K562 (cell line): ENCODE results near the gene EDEM1. TPM values are rescaled to one million over a fixed set of nuclear protein-coding genes. Genes with fewer than 3 reads are reported as not detected.

Source experiments
- ATAC-seq: fragments of 200-7000 bp; cut with Tn5 transposase; 3 replicates; pipeline ENCODE4 v1.9.1; 2020; ENCODE audit warnings: moderate library complexity
- BruUV-seq: library from RNA; stranded (reverse); fragments of 400-500 nt; replicated peaks from 2 replicates; lab custom pipeline; 2021; lab: Mats Ljungman, UMichigan
- CTCF ChIA-PET: fragments of 300-600 bp; formaldehyde crosslinking; extraction: SDS; loops from one replicate; lab custom pipeline; 2021; ENCODE audit warnings: low intra/inter-chr PET ratio; lab: Yijun Ruan, JAX
- POLR2A ChIA-PET: fragments of 300-600, 350-650 bp; sonication (Branson Sonifier 250); formaldehyde crosslinking; extraction: SDS; loops from one replicate; lab custom pipeline; 2021; ENCODE audit warnings: antibody characterized with exemption, inconsistent platforms; lab: Yijun Ruan, JAX
- DNase-seq, 4 experiments: peaks; one replicate each; pipeline versions ENCODE4 v3.0.0 to v3.0.0-alpha.2; 2011 to 2018; ENCODE audit warnings: low spot score in 3 of 4, mixed read lengths in 3 of 4; ENCODE audit errors: extremely low read depth in 1 of 4
- FAIRE-seq: peaks from 2 replicates; lab custom pipeline; 2011; peaks lifted over from hg19 to GRCh38; lab: Jason Lieb, UNC
- H2AFZ ChIP-seq: 2 replicates; pipeline ENCODE4 v1.6.0; 2011; ENCODE audit warnings: low read depth, low read length, control low read depth, inconsistent platforms
- H3K27ac ChIP-seq: fragments of 200-600 bp; 3 replicates; pipeline ENCODE4 v1.8.0; 2011; ENCODE audit warnings: low read depth, mild to moderate bottlenecking, control low read depth, inconsistent platforms, low read length, moderate library complexity, mixed read lengths; ENCODE audit errors: extremely low read depth
- H3K27me3 ChIP-seq, 2 experiments: fragments of 300-600 bp in 1 of 2; 2 replicates in 1 of 2; 3 replicates in 1 of 2; pipeline versions ENCODE4 v1.6.0 to v1.8.0; 2011; ENCODE audit warnings: inconsistent platforms in 2 of 2, low read length in 2 of 2, mild to moderate bottlenecking in 1 of 2, mixed read lengths in 1 of 2, moderate library complexity in 1 of 2; ENCODE audit not compliant: control insufficient read depth in 2 of 2, insufficient read depth in 2 of 2
- H3K36me3 ChIP-seq: fragments of 300-600 bp; 3 replicates; pipeline ENCODE4 v1.8.0; 2011; ENCODE audit warnings: mild to moderate bottlenecking, low read length, inconsistent platforms; ENCODE audit not compliant: control insufficient read depth, insufficient read depth
- H3K4me1 ChIP-seq, 2 experiments: fragments of 200-600 bp in 1 of 2; replicated peaks in 1 of 2; 2 replicates in 1 of 2; 3 replicates in 1 of 2; pipeline versions ENCODE4 v1.5.1 to v1.8.0; 2011; ENCODE audit warnings: inconsistent platforms in 2 of 2, low read length in 2 of 2, mild to moderate bottlenecking in 1 of 2, mixed read lengths in 1 of 2, moderate library complexity in 1 of 2; ENCODE audit not compliant: control insufficient read depth in 2 of 2, insufficient read depth in 2 of 2
- H3K4me2 ChIP-seq: 2 replicates; pipeline ENCODE4 v1.6.1; 2011; ENCODE audit warnings: low read length, control low read depth, inconsistent platforms, mixed read lengths; ENCODE audit not compliant: insufficient read depth
- H3K4me3 ChIP-seq: fragments of 200-600 bp; sonication (generic), shearing (Covaris generic); 2 replicates; pipeline ENCODE4 v1.5.1; 2016; ENCODE audit warnings: control low read depth, inconsistent platforms
- H3K79me2 ChIP-seq: fragments of 200-600 bp; 3 replicates; pipeline ENCODE4 v1.8.0; 2011; ENCODE audit warnings: low read length, inconsistent platforms; ENCODE audit not compliant: control insufficient read depth, insufficient read depth
- H3K9ac ChIP-seq, 2 experiments: 2 replicates each; pipeline versions ENCODE4 v1.6.0 to v1.6.1; 2011; ENCODE audit warnings: low read depth in 2 of 2, low read length in 2 of 2, control low read depth in 1 of 2, inconsistent platforms in 1 of 2, mild to moderate bottlenecking in 1 of 2, mixed read lengths in 1 of 2; ENCODE audit not compliant: insufficient read depth in 1 of 2
- H3K9me1 ChIP-seq: one replicate; pipeline ENCODE4 v1.6.0; 2011; ENCODE audit warnings: inconsistent platforms, mild to moderate bottlenecking, low read length, moderate library complexity; ENCODE audit not compliant: control insufficient read depth, insufficient read depth
- H3K9me3 ChIP-seq: replicated peaks from 2 replicates; pipeline ENCODE4 v1.5.1; 2011; ENCODE audit warnings: low read depth, low read length, inconsistent platforms; ENCODE audit not compliant: control insufficient read depth, insufficient read depth
- H4K20me1 ChIP-seq: replicated peaks from 2 replicates; pipeline ENCODE4 v1.6.1; 2011; ENCODE audit warnings: low read length, inconsistent platforms, mixed read lengths; ENCODE audit not compliant: control insufficient read depth, insufficient read depth
- ARNT ChIP-seq, 2 experiments: fragments of 450-650 bp; IDR thresholded peaks; 2 replicates each; pipeline ENCODE4 v1.6.1; 2016; ENCODE audit warnings: mild to moderate bottlenecking in 1 of 2
- HOXB6 ChIP-seq: fragments of 250-450 bp; sonication (Bioruptor Pico); IDR thresholded peaks from 2 replicates; pipeline ENCODE4 v1.5.1; 2022; ENCODE audit warnings: mild to moderate bottlenecking, borderline replicate concordance
- JUNB ChIP-seq: fragments of 450-650 bp; formaldehyde crosslinking; conservative IDR thresholded peaks from 2 replicates; pipeline ENCODE4 v1.4.0; 2020; ENCODE audit warnings: mild to moderate bottlenecking
- KDM1A ChIP-seq, 2 experiments: fragments of 450-650 bp; IDR thresholded peaks; 2 replicates each; pipeline ENCODE4 v1.6.1; 2016; ENCODE audit warnings: mild to moderate bottlenecking in 2 of 2
- MNT ChIP-seq, 2 experiments: fragments of 450-650 bp; conservative IDR thresholded peaks; 2 replicates each; pipeline ENCODE4 v1.6.1; 2017; ENCODE audit warnings: mild to moderate bottlenecking in 2 of 2, moderate library complexity in 2 of 2
- MTA2 ChIP-seq: fragments of 450-650 bp; IDR thresholded peaks from 2 replicates; pipeline ENCODE4 v1.6.1; 2016; ENCODE audit warnings: low read depth
- TRIM28 ChIP-seq: fragments of 450-650 bp; IDR thresholded peaks from 2 replicates; pipeline ENCODE4 v1.6.1; 2017
- ZNF324 ChIP-seq: fragments of 250-450 bp; sonication (Bioruptor Pico); IDR thresholded peaks from 2 replicates; pipeline ENCODE4 v1.4.0; 2020; ENCODE audit warnings: mild to moderate bottlenecking
- ZNF436 ChIP-seq: fragments of 250-450, 450-650 bp; sonication (Bioruptor Pico); formaldehyde crosslinking; IDR thresholded peaks from 2 replicates; pipeline ENCODE4 v1.7.0; 2020; ENCODE audit warnings: mild to moderate bottlenecking
- WGBS: fragments of 100-300 bp; shearing (Covaris generic); methylation state at CpG from one replicate; pipeline ENCODE4 v1.1.6; 2016; ENCODE audit warnings: low coverage, mixed read lengths; ENCODE audit not compliant: insufficient coverage; ENCODE audit errors: missing lambda C conversion rate; 5-methylcytosine and 5-hydroxymethylcytosine counted together
- in situ Hi-C: fragments of 300-500 bp; cut with MboI; formaldehyde crosslinking; loops from 4 replicates; pipeline ENCODE4 v1.15.0; 2018; ENCODE audit warnings: inconsistent platforms, mixed read lengths
- intact Hi-C: fragments of 100-400 bp; cut with micrococcal nuclease; formaldehyde crosslinking; loops from 2 replicates; pipeline ENCODE4 v1.14.2; 2022
- polyA plus RNA-seq, 8 experiments: library from polyadenylated mRNA; depleted of rRNA in 4 of 8; stranded (reverse) in 5 of 8; unstranded in 3 of 8; fragments of >200 nt; fragmentation: Nextera tagmentation in 2 of 8; fragmentation: Illumina TruSeq in 1 of 8; extraction: Ambion mirVana in 2 of 8; extraction: Trizol in 1 of 8; gene quantifications; 2 replicates each; pipeline versions ENCODE4 v1.2.1 to v1.2.3, GENCODE V29; 2011 to 2014; ENCODE audit warnings: inconsistent platforms in 1 of 8, missing spikeins in 1 of 8
- total RNA-seq, 7 experiments: library from RNA; depleted of rRNA in 6 of 7; stranded (reverse); fragments of >200 nt in 6 of 7; fragmentation: Illumina TruSeq in 2 of 7; extraction: Trizol in 2 of 7; gene quantifications; 2 replicates each; pipeline versions ENCODE4 v1.2.1 to v1.2.3, GENCODE V29; 2011 to 2021; ENCODE audit warnings: low replicate concordance in 1 of 7
- TF ChIP-seq, protein P1 (sequence below), 3 experiments: fragments of 200-800 bp in 1 of 3; fragments of 250-450 bp in 1 of 3; fragments of 450-650 bp in 1 of 3; sonication (Bioruptor Pico) in 1 of 3; sonication (Bioruptor generic) in 1 of 3; formaldehyde crosslinking in 1 of 3; IDR thresholded peaks; 2 replicates each; pipeline versions ENCODE4 v1.6.1 to v1.8.0; 2016 to 2022; ENCODE audit warnings: mild to moderate bottlenecking in 2 of 3, missing genetic modification characterization in 2 of 3, missing compliant biosample characterization in 1 of 3, moderate library complexity in 1 of 3

The EDEM1 gene
- total and polyA plus RNA-seq, 9 of the 15 experiments (the other 6 are each of a cell fraction or from before 2014, with no cell fraction given), result 6.2 to 36.7 (median 14.3) TPM

GRCh38 chr3:5186858-5187155 is 700 bp upstream of the EDEM1 start:
- WGBS, result 1% methylated on average over 8 of the region's 8 CpGs
- H3K27me3 ChIP-seq, result no peaks in the 10 kb centered on the region
- FAIRE-seq (no peak), ATAC-seq (no peak), DNase-seq (peak in 1 of 4 experiments; percentile 47)
- intact Hi-C loops, result loop anchor here (2.0 to 5.0 kb wide), 5 partner anchors 64 to 475 kb away; partner anchors contain the start of genes ARL8B and BHLHE40
- H3K4me3 ChIP-seq, result peak overlapping the region; percentile 87
- peak overlapping the region; percentile 97 for H3K4me2 ChIP-seq
- H3K79me2 ChIP-seq, result peaks cover 50% of the 10 kb centered on the region
- in situ Hi-C loops, result no loop called here
- peaks cover 14% of the 10 kb centered on the region for H3K36me3 ChIP-seq
- peak overlapping the region; percentile 89 for H2AFZ ChIP-seq
- ChIA-PET POLR2A (interaction anchor here (0.6 to 4.3 kb wide), 8 partner anchors 9 to 208 kb away, joined by 3 to 33 read pairs (median 4); partner anchors contain the start of gene BHLHE40), CTCF (interaction anchor here (0.7 kb wide), 1 partner anchor 207 kb away, joined by 4 read pairs; no protein-coding TSS in a partner anchor)
- BruUV-seq, result TSS peak; percentile 91
- H3K9ac ChIP-seq, result peak overlapping the region; percentile 91 to 97
- H3K9me1 ChIP-seq, result peaks cover 4% of the 10 kb centered on the region
- H3K4me1 ChIP-seq, result peaks cover 21 to 45% of the 10 kb centered on the region in 2 experiments
- peak overlapping the region; percentile 97 for H3K27ac ChIP-seq
- H4K20me1 ChIP-seq, result peaks cover 14% of the 10 kb centered on the region
- no peaks in the 10 kb centered on the region for H3K9me3 ChIP-seq
- TF ChIP-seq TRIM28 (0 out of 2 replicates have a peak, but pooled peaks have one; percentile 48), MNT (conservative IDR thresholded peaks at IDR 0.05) (peak in 1 of 2 experiments; percentile 26; a peak in 1 of 4 replicates), MTA2 (0 out of 2 replicates have a peak, but pooled peaks have one; percentile 23), KDM1A (IDR thresholded peaks at IDR 0.05) (no peak), ZNF436 (CRISPR knock-in tag) (peak; percentile 29; the same call in 1 of the 2 replicates), ZNF324 (0 out of 2 replicates have a peak, but pooled peaks have one; percentile 31), HOXB6 (CRISPR knock-in tag) (peak; percentile 65; the same call in 1 of the 2 replicates), JUNB (CRISPR knock-in tag) (0 out of 2 replicates have a peak, but pooled peaks have one; percentile 31), ARNT (IDR thresholded peaks at IDR 0.05) (peak in 1 of 2 experiments; percentile 76; a peak in 1 of 4 replicates)
- TF ChIP-seq, protein P1, sequence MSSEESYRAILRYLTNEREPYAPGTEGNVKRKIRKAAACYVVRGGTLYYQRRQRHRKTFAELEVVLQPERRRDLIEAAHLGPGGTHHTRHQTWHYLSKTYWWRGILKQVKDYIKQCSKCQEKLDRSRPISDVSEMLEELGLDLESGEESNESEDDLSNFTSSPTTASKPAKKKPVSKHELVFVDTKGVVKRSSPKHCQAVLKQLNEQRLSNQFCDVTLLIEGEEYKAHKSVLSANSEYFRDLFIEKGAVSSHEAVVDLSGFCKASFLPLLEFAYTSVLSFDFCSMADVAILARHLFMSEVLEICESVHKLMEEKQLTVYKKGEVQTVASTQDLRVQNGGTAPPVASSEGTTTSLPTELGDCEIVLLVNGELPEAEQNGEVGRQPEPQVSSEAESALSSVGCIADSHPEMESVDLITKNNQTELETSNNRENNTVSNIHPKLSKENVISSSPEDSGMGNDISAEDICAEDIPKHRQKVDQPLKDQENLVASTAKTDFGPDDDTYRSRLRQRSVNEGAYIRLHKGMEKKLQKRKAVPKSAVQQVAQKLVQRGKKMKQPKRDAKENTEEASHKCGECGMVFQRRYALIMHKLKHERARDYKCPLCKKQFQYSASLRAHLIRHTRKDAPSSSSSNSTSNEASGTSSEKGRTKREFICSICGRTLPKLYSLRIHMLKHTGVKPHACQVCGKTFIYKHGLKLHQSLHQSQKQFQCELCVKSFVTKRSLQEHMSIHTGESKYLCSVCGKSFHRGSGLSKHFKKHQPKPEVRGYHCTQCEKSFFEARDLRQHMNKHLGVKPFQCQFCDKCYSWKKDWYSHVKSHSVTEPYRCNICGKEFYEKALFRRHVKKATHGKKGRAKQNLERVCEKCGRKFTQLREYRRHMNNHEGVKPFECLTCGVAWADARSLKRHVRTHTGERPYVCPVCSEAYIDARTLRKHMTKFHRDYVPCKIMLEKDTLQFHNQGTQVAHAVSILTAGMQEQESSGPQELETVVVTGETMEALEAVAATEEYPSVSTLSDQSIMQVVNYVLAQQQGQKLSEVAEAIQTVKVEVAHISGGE (CRISPR knock-in tag; IDR thresholded peaks at IDR 0.05), result peak in 1 of 3 experiments; percentile 51; a peak in 1 of 6 replicates
